ENCODE results near the gene SSX4B.
"Not testable (repeated sequence)": the region's sequence is repeated elsewhere in the genome, so short reads cannot be mapped to it uniquely, and the experiment has no call there.

SSX4B gene
- total RNA-seq, result 0 reads per million in 18 experiments

- not testable (repeated sequence) for DNase-seq
These were observed at the start of gene SSX4B for GRCh38 chrX:48411860-48412259. SSX4B (minus strand) TSS chrX:48411960; CDS start chrX:48411372, 588 bp downstream.

GRCh38 chrX:48460606-48461005 lies 48.8 kb upstream of the SSX4B start:
- no peak for DNase-seq

GRCh38 chrX:48460031-48460430 lies 48.3 kb upstream of the SSX4B start:
- DNase-seq, result no peak

GRCh38 chrX:48459483-48459882 lies 47.7 kb upstream of the SSX4B start:
- DNase-seq, result no peak

- no peak for DNase-seq
These were observed 47.0 kb upstream of the SSX4B start for GRCh38 chrX:48458711-48459110.

GRCh38 chrX:48456628-48457331 lies 45.0 kb upstream of the SSX4B start:
- no peak for DNase-seq

GRCh38 chrX:48451708-48452107 lies 39.9 kb upstream of the SSX4B start:
- no peak for DNase-seq

GRCh38 chrX:48450076-48450475 lies 38.3 kb upstream of the SSX4B start:
- no peak for DNase-seq

GRCh38 chrX:48447201-48447600 lies 35.4 kb upstream of the SSX4B start:
- DNase-seq, result not testable (repeated sequence)

GRCh38 chrX:48433713-48434112 lies 22.0 kb upstream of the SSX4B start:
- not testable (repeated sequence) for DNase-seq

GRCh38 chrX:48430166-48430565 lies 18.4 kb upstream of the SSX4B start:
- not testable (repeated sequence) for DNase-seq

GRCh38 chrX:48429606-48430005 lies 17.8 kb upstream of the SSX4B start:
- DNase-seq, result not testable (repeated sequence)

GRCh38 chrX:48427027-48427716 lies 15.4 kb upstream of the SSX4B start:
- not testable (repeated sequence) for DNase-seq

- peak in 1 of 2 donors; percentile 0 for DNase-seq
These were observed 13.9 kb downstream of the SSX4B start for GRCh38 chrX:48397825-48398224.

GRCh38 chrX:48396931-48397330 lies 14.8 kb downstream of the SSX4B start:
- DNase-seq, result not testable (repeated sequence)

- DNase-seq, result not testable (repeated sequence)
These were observed 28.5 kb downstream of the SSX4B start, which contains the start of gene SSX4 for GRCh38 chrX:48383239-48383638. SSX4 (plus strand) TSS chrX:48383539; CDS start chrX:48384054, 515 bp downstream.

GRCh38 chrX:48370408-48370807 lies 41.4 kb downstream of the SSX4B start:
- DNase-seq, result not testable (repeated sequence)

GRCh38 chrX:48367717-48368408 lies 43.9 kb downstream of the SSX4B start:
- DNase-seq, result not testable (repeated sequence)

GRCh38 chrX:48359281-48359680 lies 52.5 kb downstream of the SSX4B start:
- not testable (repeated sequence) for DNase-seq

GRCh38 chrX:48357681-48358080 lies 54.1 kb downstream of the SSX4B start:
- no peak for DNase-seq

GRCh38 chrX:48356315-48357094 lies 55.3 kb downstream of the SSX4B start, which contains the start of gene SSX3:
SSX3 (minus strand) TSS chrX:48356703; CDS start chrX:48355249, 1,454 bp downstream.
- not testable (repeated sequence) for DNase-seq

All from inflammatory macrophage (primary cell).